ENCODE results near the gene TNFSF15. TPM values are rescaled to one million over a fixed set of nuclear protein-coding genes. Genes with fewer than 3 reads are reported as not detected.

TNFSF15 gene
- polyA plus RNA-seq, 3 donors, result 0.07 to 1.1 (median 0.11) TPM

DNA sequence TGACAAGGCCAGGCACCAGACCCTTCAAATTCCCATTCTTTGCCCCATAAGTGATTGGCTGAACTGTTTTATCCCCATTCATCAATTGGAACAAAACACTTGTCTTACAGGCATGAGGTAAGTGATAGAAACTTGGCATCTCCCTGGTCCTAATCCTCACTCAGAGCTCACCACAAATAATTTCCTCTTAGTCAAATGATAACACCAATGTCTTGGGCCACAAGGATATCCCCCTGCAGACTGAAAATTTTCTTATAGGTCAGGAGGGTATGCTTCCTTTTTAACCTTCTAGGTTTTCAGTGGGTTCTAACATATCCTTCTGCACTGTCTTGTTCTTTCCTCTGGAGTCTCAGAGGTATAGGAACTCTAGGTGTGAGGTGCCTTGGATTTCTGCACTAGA lies 14.5 kb downstream of the TNFSF15 start:
- no peak overlapping the region for H3K27ac ChIP-seq (ENCODE audit: low read depth in 1 of 2, low read length in 2 of 2)
- Mint-ChIP-seq H3K4me1 (peaks cover 9% of the 10 kb centered on the region), H3K36me3 (peaks cover 0 to 18% of the 10 kb centered on the region in 2 donors), H3K27ac (no peak overlapping the region), H3K4me3 (no peak overlapping the region), H3K27me3 (ENCODE audit: low read depth in 3 of 3) (no peaks in the 10 kb centered on the region), H3K9me3 (peaks cover 0 to 3% (median 0%) of the 10 kb centered on the region in 7 donors)
- no peaks in the 10 kb centered on the region for H3K27me3 ChIP-seq (ENCODE audit: control insufficient read depth in 2 of 2, insufficient read depth in 2 of 2, low read length in 2 of 2)
- H3K36me3 ChIP-seq (replicated peaks in 1 of 2; ENCODE audit: control insufficient read depth in 1 of 2, insufficient read depth in 2 of 2, low read length in 2 of 2), result peaks cover 0 to 36% of the 10 kb centered on the region in 2 donors
- DNase-seq, result no peak
- no peak overlapping the region for H3K4me3 ChIP-seq (replicated peaks in 1 of 3; ENCODE audit: low read depth in 2 of 3, low read length in 3 of 3)
- intact Hi-C loops (cut with micrococcal nuclease), result no loop called here
- peaks cover 4 to 12% of the 10 kb centered on the region in 2 donors for H3K4me1 ChIP-seq (ENCODE audit: control insufficient read depth in 1 of 2, insufficient read depth in 2 of 2, low read length in 2 of 2)
- H3K9me3 ChIP-seq (replicated peaks in 1 of 2; ENCODE audit: control insufficient read depth in 1 of 2, insufficient read depth in 1 of 2, low read length in 2 of 2), result no peaks in the 10 kb centered on the region
- no peaks in the 10 kb centered on the region for H3K79me2 ChIP-seq (ENCODE audit: insufficient read depth, low read length)
- TF ChIP-seq, protein P1, sequence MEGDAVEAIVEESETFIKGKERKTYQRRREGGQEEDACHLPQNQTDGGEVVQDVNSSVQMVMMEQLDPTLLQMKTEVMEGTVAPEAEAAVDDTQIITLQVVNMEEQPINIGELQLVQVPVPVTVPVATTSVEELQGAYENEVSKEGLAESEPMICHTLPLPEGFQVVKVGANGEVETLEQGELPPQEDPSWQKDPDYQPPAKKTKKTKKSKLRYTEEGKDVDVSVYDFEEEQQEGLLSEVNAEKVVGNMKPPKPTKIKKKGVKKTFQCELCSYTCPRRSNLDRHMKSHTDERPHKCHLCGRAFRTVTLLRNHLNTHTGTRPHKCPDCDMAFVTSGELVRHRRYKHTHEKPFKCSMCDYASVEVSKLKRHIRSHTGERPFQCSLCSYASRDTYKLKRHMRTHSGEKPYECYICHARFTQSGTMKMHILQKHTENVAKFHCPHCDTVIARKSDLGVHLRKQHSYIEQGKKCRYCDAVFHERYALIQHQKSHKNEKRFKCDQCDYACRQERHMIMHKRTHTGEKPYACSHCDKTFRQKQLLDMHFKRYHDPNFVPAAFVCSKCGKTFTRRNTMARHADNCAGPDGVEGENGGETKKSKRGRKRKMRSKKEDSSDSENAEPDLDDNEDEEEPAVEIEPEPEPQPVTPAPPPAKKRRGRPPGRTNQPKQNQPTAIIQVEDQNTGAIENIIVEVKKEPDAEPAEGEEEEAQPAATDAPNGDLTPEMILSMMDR (IDR thresholded peaks at IDR 0.05), result no peak
- H3K9ac ChIP-seq (ENCODE audit: insufficient read depth, low read length, poor library complexity, severe bottlenecking), result no peak overlapping the region
- H2AFZ ChIP-seq (ENCODE audit: insufficient read depth, low read depth, low read length, poor library complexity, severe bottlenecking), result no peak overlapping the region
- H4K20me1 ChIP-seq (ENCODE audit: insufficient read depth, low read length), result no peaks in the 10 kb centered on the region
- H3K4me2 ChIP-seq (replicated peaks; ENCODE audit: extremely low read depth, low read length, poor library complexity, severe bottlenecking), result no peak overlapping the region

DNA sequence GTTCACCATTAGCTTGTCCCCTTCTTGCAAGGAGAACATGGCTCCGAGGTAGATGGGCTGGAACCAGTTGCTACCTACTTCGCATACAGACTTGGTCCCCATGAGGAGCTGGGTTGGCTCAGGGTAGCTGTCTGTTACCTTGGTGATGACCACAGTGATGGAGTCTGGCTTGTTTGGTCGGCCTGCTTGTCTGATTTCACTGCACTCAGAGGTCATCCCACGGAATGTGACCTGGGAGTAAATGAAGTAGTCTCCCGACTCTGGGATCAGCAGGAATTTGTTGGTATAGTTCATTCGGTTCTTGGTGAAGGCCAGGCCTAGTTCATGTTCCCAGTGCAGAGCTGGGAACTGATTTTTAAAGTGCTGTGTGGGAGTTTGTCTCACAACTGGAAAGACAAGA lies 15.3 kb downstream of the TNFSF15 start:
- 93% methylated on average over 6 of the region's 6 CpGs for WGBS (ENCODE audit: insufficient coverage)
- H3K27me3 Mint-ChIP-seq (ENCODE audit: low read depth in 3 of 3), result no peaks in the 10 kb centered on the region
- intact Hi-C loops (cut with micrococcal nuclease), result no loop called here

More for the DNA sequence above, 15.3 kb downstream of the TNFSF15 start:
- TF ChIP-seq, protein P1 (IDR thresholded peaks at IDR 0.05), result no peak
- no peak overlapping the region for H3K27ac Mint-ChIP-seq
- peaks cover 4 to 12% of the 10 kb centered on the region in 2 donors for H3K4me1 ChIP-seq (ENCODE audit: control insufficient read depth in 1 of 2, insufficient read depth in 2 of 2, low read length in 2 of 2)
- H3K36me3 ChIP-seq (replicated peaks in 1 of 2; ENCODE audit: control insufficient read depth in 1 of 2, insufficient read depth in 2 of 2, low read length in 2 of 2), result peaks cover 0 to 36% of the 10 kb centered on the region in 2 donors
- H3K4me3 ChIP-seq (replicated peaks in 1 of 3; ENCODE audit: low read depth in 2 of 3, low read length in 3 of 3), result no peak overlapping the region
- H3K27ac ChIP-seq (ENCODE audit: low read depth in 1 of 2, low read length in 2 of 2), result no peak overlapping the region
- peaks cover 0 to 1% (median 0%) of the 10 kb centered on the region in 7 donors for H3K9me3 Mint-ChIP-seq
- H3K79me2 ChIP-seq (ENCODE audit: insufficient read depth, low read length), result no peaks in the 10 kb centered on the region
- no peak overlapping the region for H3K9ac ChIP-seq (ENCODE audit: insufficient read depth, low read length, poor library complexity, severe bottlenecking)
- no peak overlapping the region for H2AFZ ChIP-seq (ENCODE audit: insufficient read depth, low read depth, low read length, poor library complexity, severe bottlenecking)
- H4K20me1 ChIP-seq (ENCODE audit: insufficient read depth, low read length), result no peaks in the 10 kb centered on the region
- H3K4me3 Mint-ChIP-seq, result no peak overlapping the region
- peaks cover 0 to 18% of the 10 kb centered on the region in 2 donors for H3K36me3 Mint-ChIP-seq
- no peak overlapping the region for H3K4me2 ChIP-seq (replicated peaks; ENCODE audit: extremely low read depth, low read length, poor library complexity, severe bottlenecking)
- DNase-seq, result no peak
- H3K4me1 Mint-ChIP-seq, result peaks cover 9% of the 10 kb centered on the region
- H3K27me3 ChIP-seq (ENCODE audit: control insufficient read depth in 2 of 2, insufficient read depth in 2 of 2, low read length in 2 of 2), result no peaks in the 10 kb centered on the region
- H3K9me3 ChIP-seq (replicated peaks in 1 of 2; ENCODE audit: control insufficient read depth in 1 of 2, insufficient read depth in 1 of 2, low read length in 2 of 2), result no peaks in the 10 kb centered on the region

Measured in CD14-positive monocyte (primary cell).